HCT116 (cell line): ENCODE results near the gene SNX22. TPM values are rescaled to one million over a fixed set of nuclear protein-coding genes. Genes with fewer than 3 reads are reported as not detected.

Source experiments
- ATAC-seq: fragments of 200-7000 bp; cut with Tn5 transposase; 2 replicates; pipeline ENCODE4 v1.9.1; 2020; ENCODE audit warnings: mild to moderate bottlenecking, moderate library complexity
- BruUV-seq: library from RNA; stranded (reverse); fragments of 400-500 nt; replicated peaks from 2 replicates; lab custom pipeline; 2021; lab: Mats Ljungman, UMichigan
- CTCF ChIA-PET: fragments of 300-600 bp; sonication (Branson Sonifier 250); formaldehyde crosslinking; loops from one replicate; lab custom pipeline; 2021; ENCODE audit warnings: antibody characterized with exemption; lab: Charles Lee
- POLR2A ChIA-PET: fragments of 300-600, 350-600 bp; sonication (Branson Sonifier 250); formaldehyde crosslinking; loops from one replicate; lab custom pipeline; 2021; ENCODE audit warnings: antibody characterized with exemption; lab: Charles Lee
- RAD21 ChIA-PET, 2 experiments: fragments of 300-600 bp; sonication (Branson Sonifier 250); formaldehyde crosslinking; loops; one replicate each; lab custom pipeline; 2023; ENCODE audit warnings: low total read pairs in 2 of 2; ENCODE audit not compliant: uncharacterized antibody in 2 of 2, unreplicated experiment in 2 of 2, low non-redundant PET in 1 of 2; lab: Charles Lee
- DNase-seq: peaks from one replicate; pipeline ENCODE4 v3.0.0-alpha.2; 2010; ENCODE audit warnings: low read depth, low spot score
- H2AFZ ChIP-seq: fragments of 200-600 bp; shearing (Covaris generic), sonication (generic); 2 replicates; pipeline ENCODE4 v1.6.1; 2017; ENCODE audit warnings: low read depth, mixed run types, mixed read lengths, antibody characterized with exemption, low read length; ENCODE audit not compliant: poor library complexity, severe bottlenecking
- H3K27ac ChIP-seq: 2 replicates; pipeline ENCODE4 v1.5.1; 2012; ENCODE audit warnings: low read depth, low read length
- H3K27me3 ChIP-seq: fragments of 200-600 bp; sonication (generic); 2 replicates; pipeline ENCODE4 v1.6.1; 2016; ENCODE audit warnings: mixed run types, low read length, mixed read lengths; ENCODE audit not compliant: insufficient read depth
- H3K36me3 ChIP-seq, 2 experiments: fragments of 200-500 bp in 1 of 2; fragments of 200-600 bp in 1 of 2; sonication (Bioruptor generic) in 1 of 2; sonication (generic) in 1 of 2; 2 replicates each; pipeline versions ENCODE4 v1.5.1 to v1.6.1; 2014 to 2016; ENCODE audit warnings: low read length in 2 of 2, inconsistent platforms in 1 of 2, mixed read lengths in 1 of 2, mixed run types in 1 of 2; ENCODE audit not compliant: insufficient read depth in 2 of 2, control insufficient read depth in 1 of 2
- H3K4me1 ChIP-seq, 2 experiments: fragments of 200-600 bp in 1 of 2; sonication (generic) in 1 of 2; 2 replicates each; pipeline versions ENCODE4 v1.5.1 to v1.6.1; 2012 to 2017; ENCODE audit warnings: low read length in 2 of 2, inconsistent platforms in 1 of 2, mild to moderate bottlenecking in 1 of 2, mixed read lengths in 1 of 2, mixed run types in 1 of 2, moderate library complexity in 1 of 2; ENCODE audit not compliant: insufficient read depth in 2 of 2, control insufficient read depth in 1 of 2
- H3K4me2 ChIP-seq: fragments of 200-600 bp; sonication (generic); 2 replicates; pipeline ENCODE4 v1.6.1; 2017; ENCODE audit warnings: mixed run types, low read length, mixed read lengths
- H3K4me3 ChIP-seq, 2 experiments: fragments of 200-600 bp in 1 of 2; sonication (generic) in 1 of 2; replicated peaks in 1 of 2; 2 replicates each; pipeline ENCODE4 v1.5.1; 2011 to 2016; ENCODE audit warnings: low read length in 2 of 2, control low read depth in 1 of 2, low read depth in 1 of 2, mild to moderate bottlenecking in 1 of 2, mixed read lengths in 1 of 2, mixed run types in 1 of 2
- H3K79me2 ChIP-seq: fragments of 200-600 bp; sonication (generic); 2 replicates; pipeline ENCODE4 v1.6.1; 2017; ENCODE audit warnings: mild to moderate bottlenecking, mixed run types, low read length, moderate library complexity, mixed read lengths; ENCODE audit not compliant: insufficient read depth
- H3K9ac ChIP-seq: fragments of 200-600 bp; sonication (generic); 2 replicates; pipeline ENCODE4 v1.6.1; 2016; ENCODE audit warnings: low read length, mixed read lengths
- H3K9me2 ChIP-seq: fragments of 200-600 bp; sonication (generic), shearing (Covaris generic); 2 replicates; pipeline ENCODE4 v1.6.1; 2017; ENCODE audit warnings: mixed run types, mild to moderate bottlenecking, moderate library complexity; ENCODE audit not compliant: insufficient read depth
- H3K9me3 ChIP-seq, 2 experiments: fragments of 200-500 bp in 1 of 2; fragments of 200-600 bp in 1 of 2; sonication (Bioruptor generic) in 1 of 2; sonication (generic) in 1 of 2; 2 replicates each; pipeline ENCODE4 v1.6.1; 2014 to 2017; ENCODE audit warnings: low read length in 2 of 2, mixed read lengths in 2 of 2, inconsistent platforms in 1 of 2, low read depth in 1 of 2, mild to moderate bottlenecking in 1 of 2, mixed run types in 1 of 2, moderate library complexity in 1 of 2; ENCODE audit not compliant: control insufficient read depth in 1 of 2, insufficient read depth in 1 of 2
- H4K20me1 ChIP-seq: fragments of 200-600 bp; sonication (generic), shearing (Covaris generic); 2 replicates; pipeline ENCODE4 v1.6.1; 2017; ENCODE audit warnings: mixed run types, mild to moderate bottlenecking, moderate library complexity; ENCODE audit not compliant: insufficient read depth
- CBX3 ChIP-seq: IDR thresholded peaks from 2 replicates; pipeline ENCODE4 v1.6.1; 2012; ENCODE audit warnings: low read depth
- CEBPB ChIP-seq: IDR thresholded peaks from 2 replicates; pipeline ENCODE4 v1.6.1; 2012; ENCODE audit warnings: low read depth
- ELF1 ChIP-seq: IDR thresholded peaks from 2 replicates; pipeline ENCODE4 v1.6.1; 2012; ENCODE audit warnings: low read depth, borderline replicate concordance
- FOSL1 ChIP-seq: IDR thresholded peaks from 2 replicates; pipeline ENCODE4 v1.6.1; 2012; ENCODE audit warnings: low read depth
- POLR2AphosphoS5 ChIP-seq: IDR thresholded peaks from 2 replicates; pipeline ENCODE4 v1.6.1; 2011; ENCODE audit warnings: mild to moderate bottlenecking, low read depth, low read length, moderate library complexity
- RAD21 ChIP-seq: IDR thresholded peaks from 2 replicates; pipeline ENCODE4 v1.6.1; 2012; ENCODE audit warnings: low read depth, mild to moderate bottlenecking
- ZFX ChIP-seq: fragments of 450-650 bp; IDR thresholded peaks from 2 replicates; pipeline ENCODE4 v1.6.1; 2017
- ZNF274 ChIP-seq: fragments of 200-500 bp; sonication (Bioruptor generic); IDR thresholded peaks from 2 replicates; pipeline ENCODE4 v1.6.1; 2014; ENCODE audit warnings: mild to moderate bottlenecking, low read depth, low read length, inconsistent platforms
- intact Hi-C: fragments of 100-400 bp; cut with micrococcal nuclease; formaldehyde crosslinking; loops from 2 replicates; pipeline ENCODE4 v1.10.0; 2022
- total RNA-seq: library from RNA; stranded (reverse); gene quantifications from one replicate; pipeline ENCODE4 v1.2.1, GENCODE V29; 2021; ENCODE audit not compliant: unreplicated experiment
- TF ChIP-seq, protein P1 (sequence below): IDR thresholded peaks from 2 replicates; pipeline ENCODE4 v1.6.1; 2012; ENCODE audit warnings: low read depth
- TF ChIP-seq, protein P2 (sequence below): IDR thresholded peaks from 2 replicates; pipeline ENCODE4 v1.6.1; 2012
- TF ChIP-seq, protein P3 (sequence below): IDR thresholded peaks from 2 replicates; pipeline ENCODE4 v1.6.1; 2011; ENCODE audit warnings: mild to moderate bottlenecking, low read length, moderate library complexity; ENCODE audit not compliant: insufficient replicate concordance; ENCODE audit errors: extremely low read depth

SNX22 gene
- total RNA-seq, 1 experiment from 2014 or later, result 6.3 TPM

DNA sequence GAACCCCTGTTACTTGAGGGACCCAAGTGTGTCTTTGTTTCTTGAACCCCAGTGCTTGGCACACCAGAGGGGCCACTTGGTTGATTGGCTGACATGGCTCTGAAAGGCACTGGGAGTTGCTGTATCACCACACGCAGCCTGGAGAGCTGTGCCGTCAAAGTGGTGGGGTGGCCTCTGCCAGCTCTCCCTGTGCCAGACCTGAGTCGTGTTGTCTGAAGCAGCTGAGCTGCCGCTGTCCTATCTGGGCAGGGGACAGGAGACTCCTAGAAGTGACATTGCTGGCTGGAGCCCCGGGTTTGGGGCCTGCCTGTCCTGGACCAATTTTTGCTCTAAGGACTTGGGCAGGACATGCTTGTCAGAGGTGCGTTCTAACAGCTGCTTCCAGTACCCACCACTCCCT lies 5.5 kb upstream of the SNX22 start (continued):
- TF ChIP-seq, protein P1, sequence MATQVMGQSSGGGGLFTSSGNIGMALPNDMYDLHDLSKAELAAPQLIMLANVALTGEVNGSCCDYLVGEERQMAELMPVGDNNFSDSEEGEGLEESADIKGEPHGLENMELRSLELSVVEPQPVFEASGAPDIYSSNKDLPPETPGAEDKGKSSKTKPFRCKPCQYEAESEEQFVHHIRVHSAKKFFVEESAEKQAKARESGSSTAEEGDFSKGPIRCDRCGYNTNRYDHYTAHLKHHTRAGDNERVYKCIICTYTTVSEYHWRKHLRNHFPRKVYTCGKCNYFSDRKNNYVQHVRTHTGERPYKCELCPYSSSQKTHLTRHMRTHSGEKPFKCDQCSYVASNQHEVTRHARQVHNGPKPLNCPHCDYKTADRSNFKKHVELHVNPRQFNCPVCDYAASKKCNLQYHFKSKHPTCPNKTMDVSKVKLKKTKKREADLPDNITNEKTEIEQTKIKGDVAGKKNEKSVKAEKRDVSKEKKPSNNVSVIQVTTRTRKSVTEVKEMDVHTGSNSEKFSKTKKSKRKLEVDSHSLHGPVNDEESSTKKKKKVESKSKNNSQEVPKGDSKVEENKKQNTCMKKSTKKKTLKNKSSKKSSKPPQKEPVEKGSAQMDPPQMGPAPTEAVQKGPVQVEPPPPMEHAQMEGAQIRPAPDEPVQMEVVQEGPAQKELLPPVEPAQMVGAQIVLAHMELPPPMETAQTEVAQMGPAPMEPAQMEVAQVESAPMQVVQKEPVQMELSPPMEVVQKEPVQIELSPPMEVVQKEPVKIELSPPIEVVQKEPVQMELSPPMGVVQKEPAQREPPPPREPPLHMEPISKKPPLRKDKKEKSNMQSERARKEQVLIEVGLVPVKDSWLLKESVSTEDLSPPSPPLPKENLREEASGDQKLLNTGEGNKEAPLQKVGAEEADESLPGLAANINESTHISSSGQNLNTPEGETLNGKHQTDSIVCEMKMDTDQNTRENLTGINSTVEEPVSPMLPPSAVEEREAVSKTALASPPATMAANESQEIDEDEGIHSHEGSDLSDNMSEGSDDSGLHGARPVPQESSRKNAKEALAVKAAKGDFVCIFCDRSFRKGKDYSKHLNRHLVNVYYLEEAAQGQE, result no peak

DNA sequence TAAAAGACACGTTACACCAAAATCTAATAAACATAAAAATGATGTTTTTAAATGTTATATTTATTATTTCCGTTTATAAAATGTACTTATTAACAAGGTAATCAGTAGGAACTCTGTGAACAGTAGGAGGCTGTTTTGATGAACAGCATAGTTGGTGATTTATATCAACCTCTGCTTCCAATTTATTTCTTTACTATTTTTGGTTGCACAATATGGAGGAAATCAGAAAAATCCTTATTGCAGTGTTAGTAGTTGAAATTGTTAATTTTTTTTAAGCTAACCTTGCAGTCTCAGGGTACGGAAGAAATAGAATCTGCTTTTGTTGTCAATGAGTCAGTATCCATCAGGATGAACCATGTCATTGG lies 5.0 kb upstream of the SNX22 start:
- Histone ChIP-seq H3K27me3 (no peaks in the 10 kb centered on the region), H3K4me3 (no peak overlapping the region), H3K79me2 (no peaks in the 10 kb centered on the region), H3K9me3 (no peaks in the 10 kb centered on the region), H3K9ac (no peak overlapping the region), H3K27ac (no peak overlapping the region), H3K4me1 (peaks cover 0 to 13% of the 10 kb centered on the region in 2 experiments; a peak in 3 of 4 replicates), H3K9me2 (no peaks in the 10 kb centered on the region), H4K20me1 (no peaks in the 10 kb centered on the region), H2AFZ (no peak overlapping the region), H3K4me2 (no peak overlapping the region), H3K36me3 (no peaks in the 10 kb centered on the region; a peak in 1 of 4 replicates)
- ChIA-PET CTCF (no interaction called here), POLR2A (no interaction called here), RAD21 (no interaction called here)
- no TSS peak for BruUV-seq
- intact Hi-C loops, result no loop called here
- DNase-seq, result no peak
- no peak for TF ChIP-seq FOSL1
- no peak for TF ChIP-seq ZFX
- TF ChIP-seq ZNF274, result no peak
- TF ChIP-seq, protein P1, result no peak
- TF ChIP-seq, protein P2, sequence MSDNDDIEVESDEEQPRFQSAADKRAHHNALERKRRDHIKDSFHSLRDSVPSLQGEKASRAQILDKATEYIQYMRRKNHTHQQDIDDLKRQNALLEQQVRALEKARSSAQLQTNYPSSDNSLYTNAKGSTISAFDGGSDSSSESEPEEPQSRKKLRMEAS, result no peak
- TF ChIP-seq, protein P3, sequence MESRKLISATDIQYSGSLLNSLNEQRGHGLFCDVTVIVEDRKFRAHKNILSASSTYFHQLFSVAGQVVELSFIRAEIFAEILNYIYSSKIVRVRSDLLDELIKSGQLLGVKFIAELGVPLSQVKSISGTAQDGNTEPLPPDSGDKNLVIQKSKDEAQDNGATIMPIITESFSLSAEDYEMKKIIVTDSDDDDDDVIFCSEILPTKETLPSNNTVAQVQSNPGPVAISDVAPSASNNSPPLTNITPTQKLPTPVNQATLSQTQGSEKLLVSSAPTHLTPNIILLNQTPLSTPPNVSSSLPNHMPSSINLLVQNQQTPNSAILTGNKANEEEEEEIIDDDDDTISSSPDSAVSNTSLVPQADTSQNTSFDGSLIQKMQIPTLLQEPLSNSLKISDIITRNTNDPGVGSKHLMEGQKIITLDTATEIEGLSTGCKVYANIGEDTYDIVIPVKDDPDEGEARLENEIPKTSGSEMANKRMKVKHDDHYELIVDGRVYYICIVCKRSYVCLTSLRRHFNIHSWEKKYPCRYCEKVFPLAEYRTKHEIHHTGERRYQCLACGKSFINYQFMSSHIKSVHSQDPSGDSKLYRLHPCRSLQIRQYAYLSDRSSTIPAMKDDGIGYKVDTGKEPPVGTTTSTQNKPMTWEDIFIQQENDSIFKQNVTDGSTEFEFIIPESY, result no peak
- no peak for TF ChIP-seq ELF1
- TF ChIP-seq CBX3, result no peak
- no peak for TF ChIP-seq POLR2AphosphoS5
- TF ChIP-seq RAD21, result no peak
- TF ChIP-seq CEBPB, result no peak
- ATAC-seq, result no peak
